CD14-positive monocyte (primary cell): ENCODE data around the gene TCF7. TPM values are rescaled to one million over a fixed set of nuclear protein-coding genes. Genes with fewer than 3 reads are reported as not detected.

Experiments used
- DNase-seq, 3 donors: peaks; one replicate each; pipeline ENCODE4 v3.0.0-alpha.2; 2011 to 2022
- H2AFZ ChIP-seq: 2 replicates; pipeline ENCODE4 v1.6.0; 2012; ENCODE audit warnings: mild to moderate bottlenecking, low read depth, low read length, inconsistent platforms; ENCODE audit not compliant: insufficient read depth, poor library complexity, severe bottlenecking
- H3K27ac ChIP-seq, 2 donors: 1 replicate in 1 of 2; 2 replicates in 1 of 2; pipeline ENCODE4 v1.5.1; 2012 to 2013; ENCODE audit warnings: low read length in 2 of 2, control low read depth in 1 of 2, inconsistent platforms in 1 of 2, low read depth in 1 of 2, mild to moderate bottlenecking in 1 of 2
- H3K27me3 ChIP-seq, 2 donors: one replicate each; pipeline versions ENCODE4 v1.6.0 to v1.6.1; 2011 to 2013; ENCODE audit warnings: low read length in 2 of 2; ENCODE audit not compliant: control insufficient read depth in 2 of 2, insufficient read depth in 2 of 2
- H3K36me3 ChIP-seq, 2 donors: replicated peaks in 1 of 2; 1 replicate in 1 of 2; 2 replicates in 1 of 2; pipeline versions ENCODE4 v1.5.1 to v1.6.1; 2012 to 2013; ENCODE audit warnings: low read length in 2 of 2, control low read depth in 1 of 2, inconsistent platforms in 1 of 2, mild to moderate bottlenecking in 1 of 2; ENCODE audit not compliant: insufficient read depth in 2 of 2, control insufficient read depth in 1 of 2
- H3K4me1 ChIP-seq, 2 donors: 1 replicate in 1 of 2; 2 replicates in 1 of 2; pipeline versions ENCODE4 v1.5.1 to v1.6.1; 2012 to 2013; ENCODE audit warnings: low read length in 2 of 2, control low read depth in 1 of 2, inconsistent platforms in 1 of 2, mild to moderate bottlenecking in 1 of 2, moderate library complexity in 1 of 2; ENCODE audit not compliant: insufficient read depth in 2 of 2, control insufficient read depth in 1 of 2
- H3K4me2 ChIP-seq: replicated peaks from 2 replicates; pipeline ENCODE3; 2012; ENCODE audit warnings: low read length, moderate library complexity, mild to moderate bottlenecking; ENCODE audit not compliant: poor library complexity, severe bottlenecking; ENCODE audit errors: extremely low read depth
- H3K4me3 ChIP-seq, 3 experiments: fragments of 200-600 bp in 1 of 3; sonication (generic) in 1 of 3; replicated peaks in 1 of 3; 1 replicate in 2 of 3; 2 replicates in 1 of 3; pipeline ENCODE4 v1.5.1; 2011 to 2013; ENCODE audit warnings: low read length in 3 of 3, mild to moderate bottlenecking in 3 of 3, control low read depth in 2 of 3, low read depth in 2 of 3, inconsistent platforms in 1 of 3, moderate library complexity in 1 of 3
- H3K79me2 ChIP-seq: 2 replicates; pipeline ENCODE4 v1.6.0; 2012; ENCODE audit warnings: mild to moderate bottlenecking, control low read depth, inconsistent platforms, low read length, moderate library complexity; ENCODE audit not compliant: insufficient read depth
- H3K9ac ChIP-seq: 2 replicates; pipeline ENCODE4 v1.6.0; 2017; ENCODE audit warnings: low read length, mild to moderate bottlenecking; ENCODE audit not compliant: insufficient read depth, poor library complexity, severe bottlenecking
- H3K9me3 ChIP-seq, 2 donors: replicated peaks in 1 of 2; 1 replicate in 1 of 2; 2 replicates in 1 of 2; pipeline versions ENCODE4 v1.5.1 to v1.6.1; 2012 to 2013; ENCODE audit warnings: low read length in 2 of 2, control low read depth in 1 of 2; ENCODE audit not compliant: control insufficient read depth in 1 of 2, insufficient read depth in 1 of 2
- H4K20me1 ChIP-seq: 2 replicates; pipeline ENCODE4 v1.6.0; 2012; ENCODE audit warnings: mild to moderate bottlenecking, low read length, control low read depth, moderate library complexity; ENCODE audit not compliant: insufficient read depth
- H3K27ac Mint-ChIP-seq, 7 donors: one replicate each; pipeline ENCODE4 v1.8.0; 2020; ENCODE audit warnings: mild to moderate bottlenecking in 7 of 7, mixed read lengths in 7 of 7, moderate library complexity in 6 of 7, inconsistent platforms in 2 of 7
- H3K27me3 Mint-ChIP-seq, 3 donors: one replicate each; pipeline ENCODE4 v1.8.0; 2021 to 2022; ENCODE audit warnings: low read depth in 3 of 3, mild to moderate bottlenecking in 3 of 3, mixed read lengths in 3 of 3, moderate library complexity in 3 of 3, inconsistent platforms in 1 of 3
- H3K36me3 Mint-ChIP-seq, 2 donors: one replicate each; pipeline ENCODE4 v1.8.0; 2020; ENCODE audit warnings: mixed read lengths in 2 of 2, inconsistent platforms in 1 of 2, mild to moderate bottlenecking in 1 of 2
- H3K4me1 Mint-ChIP-seq: one replicate; pipeline ENCODE4 v1.8.0; 2020; ENCODE audit warnings: mild to moderate bottlenecking, mixed read lengths
- H3K4me3 Mint-ChIP-seq, 2 donors: one replicate each; pipeline ENCODE4 v1.8.0; 2020; ENCODE audit warnings: mild to moderate bottlenecking in 2 of 2, mixed read lengths in 2 of 2, moderate library complexity in 1 of 2
- H3K9me3 Mint-ChIP-seq, 7 donors: one replicate each; pipeline ENCODE4 v1.8.0; 2020 to 2022; ENCODE audit warnings: mixed read lengths in 7 of 7, mild to moderate bottlenecking in 6 of 7, moderate library complexity in 6 of 7, inconsistent platforms in 2 of 7
- CTCF ChIP-seq: fragments of 200-600 bp; IDR thresholded peaks from one replicate; pipeline ENCODE4 v1.8.0; 2022; ENCODE audit warnings: antibody characterized with exemption, mild to moderate bottlenecking
- WGBS: methylation state at CpG from one replicate; pipeline ENCODE4 v1.1.5; 2013; ENCODE audit warnings: missing lambda C conversion rate; ENCODE audit not compliant: insufficient coverage; 5-methylcytosine and 5-hydroxymethylcytosine counted together
- intact Hi-C, 2 donors: fragments of 100-400 bp; cut with micrococcal nuclease; formaldehyde crosslinking; loops; one replicate each; pipeline versions ENCODE4 v1.15.0 to v1.15.1; 2023
- polyA plus RNA-seq, 3 donors: library from polyadenylated mRNA; depleted of rRNA in 1 of 3; unstranded in 2 of 3; stranded (reverse) in 1 of 3; fragments of 300-500 nt in 2 of 3; fragments of >200 nt in 1 of 3; fragmentation: Illumina TruSeq in 2 of 3; gene quantifications; 1 replicate in 2 of 3; 2 replicates in 1 of 3; pipeline ENCODE4 v1.2.3, GENCODE V29; 2012 to 2021

The TCF7 gene
- polyA plus RNA-seq, 3 donors, result 0.15 to 0.84 (median 0.83) TPM

GRCh38 chr5:134112726-134113362 lies 1.6 kb upstream of the TCF7 start:
- Mint-ChIP-seq H3K27ac (no peak overlapping the region), H3K9me3 (peaks cover 0 to 16% (median 5%) of the 10 kb centered on the region in 7 donors), H3K4me1 (peaks cover 12% of the 10 kb centered on the region), H3K4me3 (peak overlapping the region in 1 of 2 donors; percentile 79), H3K27me3 (peaks cover 57 to 67% (median 63%) of the 10 kb centered on the region in 3 donors), H3K36me3 (peaks cover 5 to 7% of the 10 kb centered on the region in 2 donors)
- Histone ChIP-seq H3K9ac (no peak overlapping the region), H3K27ac (no peak overlapping the region), H3K27me3 (peaks cover 41 to 59% of the 10 kb centered on the region in 2 donors), H3K4me3 (no peak overlapping the region), H2AFZ (no peak overlapping the region), H4K20me1 (no peaks in the 10 kb centered on the region), H3K79me2 (no peaks in the 10 kb centered on the region), H3K9me3 (peaks cover 0 to 8% of the 10 kb centered on the region in 2 donors), H3K4me1 (peaks cover 12 to 19% of the 10 kb centered on the region in 2 donors), H3K4me2 (no peak overlapping the region), H3K36me3 (no peaks in the 10 kb centered on the region)
- DNase-seq, result no peak
- intact Hi-C loops, result no loop called here
- WGBS, result 45% methylated on average over 4 of the region's 18 CpGs
- TF ChIP-seq CTCF, result no peak

GRCh38 chr5:134113363-134113889 lies 1.1 kb upstream of the TCF7 start:
- Histone ChIP-seq H3K27ac (no peak overlapping the region), H3K4me1 (peaks cover 12 to 19% of the 10 kb centered on the region in 2 donors), H3K4me3 (peak overlapping the region in 2 of 3 experiments; percentile 60 to 89), H4K20me1 (no peaks in the 10 kb centered on the region), H3K9me3 (peaks cover 0 to 8% of the 10 kb centered on the region in 2 donors), H2AFZ (peak overlapping the region; percentile 98), H3K4me2 (peak overlapping the region; percentile 84), H3K79me2 (no peaks in the 10 kb centered on the region), H3K27me3 (peaks cover 41 to 59% of the 10 kb centered on the region in 2 donors), H3K9ac (peak overlapping the region; percentile 53), H3K36me3 (no peaks in the 10 kb centered on the region)
- peaks cover 5 to 7% of the 10 kb centered on the region in 2 donors for H3K36me3 Mint-ChIP-seq
- DNase-seq, result no peak
- peaks cover 0 to 16% (median 5%) of the 10 kb centered on the region in 7 donors for H3K9me3 Mint-ChIP-seq
- TF ChIP-seq CTCF, result no peak
- WGBS, result 5% methylated on average over 28 of the region's 30 CpGs
- H3K27me3 Mint-ChIP-seq, result peaks cover 57 to 71% (median 59%) of the 10 kb centered on the region in 3 donors
- H3K4me1 Mint-ChIP-seq, result peaks cover 14% of the 10 kb centered on the region
- intact Hi-C loops, result no loop called here
- peak overlapping the region; percentile 93 to 96 for H3K4me3 Mint-ChIP-seq
- no peak overlapping the region for H3K27ac Mint-ChIP-seq
